Measurements from ENCODE around the gene NSMCE3. TPM values are rescaled to one million over a fixed set of nuclear protein-coding genes. Genes with fewer than 3 reads are reported as not detected.

Gene NSMCE3
- total RNA-seq (2011; cell fraction: chromatin; rRNA removed; ENCODE audit: low replicate concordance) = 4.2 and 4.7 TPM in 2 replicates
- 6.4 and 7.8 TPM in 2 replicates for total RNA-seq (2011; cell fraction: nucleolus; rRNA removed)
- total RNA-seq (2011; cell fraction: nucleoplasm; rRNA removed) = 6.1 and 6.6 TPM in 2 replicates
- total RNA-seq (2014; rRNA removed) = 8.4 and 8.7 TPM in 2 replicates
- 4.9 and 5.4 TPM in 2 replicates for total RNA-seq (2014; rRNA removed; fragmentation: Illumina TruSeq; extraction: Trizol)
- 6.1 and 6.8 TPM in 2 replicates for total RNA-seq (2015; rRNA removed; fragmentation: Illumina TruSeq; extraction: Trizol)
- total RNA-seq (2021) = 5.2 and 5.6 TPM in 2 replicates
- 4.1 TPM in 2 replicates for polyA plus RNA-seq (2011; rRNA removed)
- polyA plus RNA-seq (2011; cell fraction: cytosol; rRNA removed) = 4.2 and 5.5 TPM in 2 replicates
- polyA plus RNA-seq (2011; cell fraction: nucleus; rRNA removed) = 2.9 and 3.7 TPM in 2 replicates
- 4.1 and 5.1 TPM in 2 replicates for polyA plus RNA-seq (2012)
- 5.5 and 6.5 TPM in 2 replicates for polyA plus RNA-seq (2014; fragmentation: Illumina TruSeq; extraction: Trizol)
- under 1 TPM; 0.92 to 0.93 TPM for polyA plus RNA-seq (2014; fragmentation: Nextera tagmentation; extraction: Ambion mirVana)
- 6.2 and 6.5 TPM in 2 replicates for polyA plus RNA-seq (2014; rRNA removed)
- polyA minus RNA-seq (2011; rRNA and poly(A)+ RNA removed) = 2.5 and 2.7 TPM in 2 replicates
- polyA minus RNA-seq (2011; cell fraction: cytosol; rRNA and poly(A)+ RNA removed) = 2.2 and 2.9 TPM in 2 replicates
- polyA minus RNA-seq (2011; cell fraction: nucleus; rRNA and poly(A)+ RNA removed) = 1.6 and 3.8 TPM in 2 replicates
- percentile 73 among the genes with signal in this experiment for Bru-seq, nascent RNA
- BruChase-seq, experiment 1, labeled RNA remaining after a 2-hour chase = percentile 71 among the genes with signal in this experiment
- BruChase-seq, experiment 2, labeled RNA remaining after a 6-hour chase = percentile 72 among the genes with signal in this experiment
- long read RNA-seq, experiment 1, full-length matches to known transcripts = 42 of 42 reads
- long read RNA-seq, experiment 1, partial matches to known transcripts = 0 of 42 reads
- long read RNA-seq, experiment 1, other reads (novel, unspliced or antisense) = 0 of 42 reads
- long read RNA-seq, experiment 2, full-length matches to known transcripts = 15 of 15 reads
- long read RNA-seq, experiment 2, partial matches to known transcripts = 0 of 15 reads
- long read RNA-seq, experiment 2, other reads (novel, unspliced or antisense) = 0 of 15 reads
- long read RNA-seq, experiment 3, full-length matches to known transcripts = 6 of 6 reads
- long read RNA-seq, experiment 3, partial matches to known transcripts = 0 of 6 reads
- long read RNA-seq, experiment 3, other reads (novel, unspliced or antisense) = 0 of 6 reads

- peaks cover 13% of the 10 kb centered on the region for H3K79me2 ChIP-seq (ENCODE audit: control insufficient read depth, insufficient read depth, low read length)
- H3K9me3 ChIP-seq (replicated peaks; ENCODE audit: control insufficient read depth, insufficient read depth, low read depth, low read length) = no peaks in the 10 kb centered on the region
- in situ Hi-C loops (cut with MboI) = no loop called here
- DNase-seq (ENCODE audit: extremely low read depth in 1 of 4, low spot score in 3 of 4) (peak; percentile 86 to 91 (median 88)), ATAC-seq (peak; percentile 98), FAIRE-seq (peak; percentile 79)
- intact Hi-C loops (cut with micrococcal nuclease) = no loop called here
- peak within 1 kb of the TSS; percentile 67 to 92 for H3K9ac ChIP-seq (ENCODE audit: insufficient read depth in 1 of 2, low read depth in 2 of 2, low read length in 2 of 2)
- CTCF ChIA-PET (ENCODE audit: low intra/inter-chr PET ratio) = interaction anchor here (0.6 kb wide), 1 partner anchor 69 kb away, joined by 3 read pairs; no protein-coding TSS in a partner anchor
- peak within 1 kb of the TSS; percentile 98 for H3K4me2 ChIP-seq (ENCODE audit: insufficient read depth, low read length)
- peaks cover 0 to 7% of the 10 kb centered on the region in 2 experiments; a peak in 3 of 5 replicates for H3K4me1 ChIP-seq (replicated peaks in 1 of 2; ENCODE audit: control insufficient read depth in 2 of 2, insufficient read depth in 2 of 2, low read length in 2 of 2)
- H4K20me1 ChIP-seq (replicated peaks; ENCODE audit: control insufficient read depth, insufficient read depth, low read length) = no peaks in the 10 kb centered on the region; the same call in 1 of the 2 replicates
- peak within 1 kb of the TSS; percentile 95 for H3K4me3 ChIP-seq
- peak within 1 kb of the TSS; percentile 71 for H3K27ac ChIP-seq (ENCODE audit: extremely low read depth, low read depth, low read length)
- BruUV-seq (replicated peaks) = no TSS peak
- no peaks in the 10 kb centered on the region for H3K9me1 ChIP-seq (ENCODE audit: control insufficient read depth, insufficient read depth, low read length)
- no peaks in the 10 kb centered on the region for H3K36me3 ChIP-seq (ENCODE audit: control insufficient read depth, insufficient read depth, low read length)
- WGBS (ENCODE audit: insufficient coverage, low coverage, missing lambda C conversion rate) = under 1% methylated on average over 59 of the region's 68 CpGs
- H3K27me3 ChIP-seq (ENCODE audit: control insufficient read depth in 2 of 2, insufficient read depth in 2 of 2, low read length in 2 of 2) = no peaks in the 10 kb centered on the region; a peak in 1 of 5 replicates
- POLR2A ChIA-PET = no interaction called here
- H2AFZ ChIP-seq (ENCODE audit: low read depth, low read length) = peak within 1 kb of the TSS; percentile 99
- TF ChIP-seq HDAC2 (IDR thresholded peaks at IDR 0.05) = no peak
- no peak for TF ChIP-seq ZBTB17 (CRISPR knock-in tag; IDR thresholded peaks at IDR 0.05)
- TF ChIP-seq FIP1L1 (IDR thresholded peaks at IDR 0.05; ENCODE audit: low read depth, low read length, poor library complexity, severe bottlenecking) = peak; percentile 55
- no peak for TF ChIP-seq BCOR (IDR thresholded peaks at IDR 0.05)
- no peak for TF ChIP-seq MGA (IDR thresholded peaks at IDR 0.05)
Measured at GRCh38 chr15:29269485-29270168, at the start of gene NSMCE3. Gene NSMCE3 (minus strand): TSS chr15:29269822. CDS start chr15:29269705, 117 bp downstream.

Measured in K562 (cell line).